HEK293 (cell line): Measurements from ENCODE around the gene THSD4.

ENCODE experiments used
- CTCF ChIA-PET: fragments of 350-600 bp; formaldehyde crosslinking; extraction: SDS; loops from one replicate; lab custom pipeline; 2021; ENCODE audit warnings: antibody characterized with exemption; lab: Yijun Ruan, JAX
- POLR2A ChIA-PET: fragments of 300-600 bp; formaldehyde crosslinking; extraction: SDS; loops from one replicate; lab custom pipeline; 2020; ENCODE audit warnings: antibody characterized with exemption, inconsistent platforms; lab: Yijun Ruan, JAX
- H3K27ac ChIP-seq: fragments of 200-500 bp; sonication (Bioruptor generic); 2 replicates; pipeline ENCODE4 v1.5.1; 2014; ENCODE audit warnings: low read depth, low read length, control low read depth, inconsistent platforms; ENCODE audit errors: extremely low read depth
- H3K36me3 ChIP-seq, 2 experiments: fragments of 200-500 bp in 1 of 2; sonication (Bioruptor generic) in 1 of 2; 1 replicate in 1 of 2; 2 replicates in 1 of 2; pipeline ENCODE4 v1.5.1; 2014 to 2017; ENCODE audit warnings: inconsistent platforms in 2 of 2, low read length in 2 of 2; ENCODE audit not compliant: control insufficient read depth in 2 of 2, insufficient read depth in 1 of 2
- H3K4me1 ChIP-seq: fragments of 200-500 bp; sonication (Bioruptor generic); 2 replicates; pipeline ENCODE4 v1.5.1; 2014; ENCODE audit warnings: mild to moderate bottlenecking, low read length, inconsistent platforms; ENCODE audit not compliant: control insufficient read depth, insufficient read depth
- H3K4me3 ChIP-seq: 2 replicates; pipeline ENCODE4 v1.5.1; 2011; ENCODE audit warnings: low read depth, mild to moderate bottlenecking, control low read depth, low read length, moderate library complexity
- H3K9me3 ChIP-seq: fragments of 200-500 bp; sonication (Bioruptor generic); 2 replicates; pipeline ENCODE4 v1.5.1; 2014; ENCODE audit warnings: low read depth, low read length, inconsistent platforms; ENCODE audit not compliant: control insufficient read depth, insufficient read depth
- GLI2 ChIP-seq: fragments of 450-650 bp; formaldehyde crosslinking; IDR thresholded peaks from 2 replicates; pipeline ENCODE4; 2017; ENCODE audit warnings: missing biosample characterization, missing genetic modification characterization, low read depth, borderline replicate concordance
- GLI4 ChIP-seq: fragments of 450-650 bp; formaldehyde crosslinking; IDR thresholded peaks from 2 replicates; pipeline ENCODE4 v1.5.1; 2016; ENCODE audit warnings: missing biosample characterization, missing genetic modification characterization
- OSR2 ChIP-seq: fragments of 450-650 bp; formaldehyde crosslinking; IDR thresholded peaks from 2 replicates; pipeline ENCODE4 v1.5.1; 2016; ENCODE audit warnings: missing biosample characterization, missing genetic modification characterization
- PRDM6 ChIP-seq: fragments of 450-650 bp; formaldehyde crosslinking; IDR thresholded peaks from 2 replicates; pipeline ENCODE4 v1.5.1; 2017; ENCODE audit warnings: missing biosample characterization, missing genetic modification characterization
- ZBTB1 ChIP-seq: fragments of 450-650 bp; formaldehyde crosslinking; IDR thresholded peaks from 2 replicates; pipeline ENCODE4 v1.5.1; 2016; ENCODE audit warnings: missing biosample characterization, missing genetic modification characterization
- ZBTB10 ChIP-seq: fragments of 450-650 bp; formaldehyde crosslinking; IDR thresholded peaks from 2 replicates; pipeline ENCODE4 v1.5.1; 2016; ENCODE audit warnings: missing biosample characterization, missing genetic modification characterization
- ZBTB17 ChIP-seq: fragments of 450-650 bp; formaldehyde crosslinking; IDR thresholded peaks from 2 replicates; pipeline ENCODE4 v1.5.1; 2016; ENCODE audit warnings: missing biosample characterization, missing genetic modification characterization
- ZFP3 ChIP-seq: fragments of 450-650 bp; formaldehyde crosslinking; IDR thresholded peaks from 2 replicates; pipeline ENCODE4 v1.5.1; 2016; ENCODE audit warnings: low read depth, missing biosample characterization, missing genetic modification characterization
- ZNF184 ChIP-seq: fragments of 450-650 bp; IDR thresholded peaks from 2 replicates; pipeline ENCODE4 v1.5.1; 2018; ENCODE audit warnings: missing biosample characterization, mild to moderate bottlenecking, missing genetic modification characterization
- ZNF394 ChIP-seq: fragments of 450-650 bp; formaldehyde crosslinking; IDR thresholded peaks from 2 replicates; pipeline ENCODE4 v1.5.1; 2016; ENCODE audit warnings: missing biosample characterization, missing genetic modification characterization, mild to moderate bottlenecking, moderate library complexity, borderline replicate concordance
- ZNF48 ChIP-seq: fragments of 450-650 bp; formaldehyde crosslinking; IDR thresholded peaks from 2 replicates; pipeline ENCODE4 v1.5.1; 2016; ENCODE audit warnings: missing biosample characterization, missing genetic modification characterization
- ZNF529 ChIP-seq: fragments of 450-650 bp; formaldehyde crosslinking; IDR thresholded peaks from 2 replicates; pipeline ENCODE4 v1.5.1; 2017; ENCODE audit warnings: missing genetic modification characterization, missing biosample characterization; ENCODE audit not compliant: insufficient replicate concordance
- ZNF549 ChIP-seq: fragments of 450-650 bp; IDR thresholded peaks from 2 replicates; pipeline ENCODE4 v1.5.1; 2018; ENCODE audit warnings: missing biosample characterization, missing genetic modification characterization, mild to moderate bottlenecking, inconsistent platforms, moderate library complexity
- ZNF561 ChIP-seq: fragments of 450-650 bp; IDR thresholded peaks from 2 replicates; pipeline ENCODE4 v1.5.1; 2018; ENCODE audit warnings: missing biosample characterization, missing genetic modification characterization, borderline replicate concordance
- ZNF571 ChIP-seq: fragments of 450-650 bp; formaldehyde crosslinking; IDR thresholded peaks from 2 replicates; pipeline ENCODE4 v1.5.0; 2017; ENCODE audit warnings: missing biosample characterization, missing genetic modification characterization
- ZNF692 ChIP-seq: fragments of 450-650 bp; formaldehyde crosslinking; IDR thresholded peaks from 2 replicates; pipeline ENCODE4 v1.5.1; 2016; ENCODE audit warnings: missing biosample characterization, missing genetic modification characterization
- ZNF76 ChIP-seq: fragments of 450-650 bp; formaldehyde crosslinking; IDR thresholded peaks from 2 replicates; pipeline ENCODE4; 2016; ENCODE audit warnings: low read depth, missing biosample characterization, missing genetic modification characterization, borderline replicate concordance
- ZNF785 ChIP-seq: fragments of 450-650 bp; formaldehyde crosslinking; IDR thresholded peaks from 2 replicates; pipeline ENCODE4 v1.5.1; 2016; ENCODE audit warnings: missing biosample characterization, missing genetic modification characterization
- ZNF830 ChIP-seq: fragments of 450-650 bp; IDR thresholded peaks from 2 replicates; pipeline ENCODE4 v1.5.0; 2018; ENCODE audit warnings: missing biosample characterization, missing genetic modification characterization, low read depth, mild to moderate bottlenecking, moderate library complexity

The THSD4 gene

GRCh38 chr15:71334434-71334833 lies 219.2 kb downstream of the THSD4 start (continued):
- no peak for TF ChIP-seq ZFP3 (tag by site-specific recombination)
- TF ChIP-seq ZNF571 (tag by site-specific recombination) = no peak
- TF ChIP-seq ZNF48 (tag by site-specific recombination) = no peak
- no peak for TF ChIP-seq GLI4 (tag by site-specific recombination)
- no peak for TF ChIP-seq ZNF529
- no peak for TF ChIP-seq ZNF692 (tag by site-specific recombination)
- TF ChIP-seq PRDM6 = no peak

GRCh38 chr15:71334873-71335272 lies 219.6 kb downstream of the THSD4 start:
- H3K4me3 ChIP-seq = no peak overlapping the region
- ChIA-PET CTCF (no interaction called here), POLR2A (no interaction called here)
- H3K36me3 ChIP-seq = no peaks in the 10 kb centered on the region
- no peaks in the 10 kb centered on the region for H3K9me3 ChIP-seq
- TF ChIP-seq ZNF785 (tag by site-specific recombination) (no peak), ZNF561 (no peak), GLI2 (tag by site-specific recombination) (no peak), ZNF830 (tag by site-specific recombination) (no peak), ZBTB17 (tag by site-specific recombination) (no peak), OSR2 (tag by site-specific recombination) (no peak), ZNF184 (tag by site-specific recombination) (no peak), ZBTB10 (tag by site-specific recombination) (no peak), ZNF549 (tag by site-specific recombination) (no peak)
- peaks cover 6% of the 10 kb centered on the region; the same call in 1 of the 2 replicates for H3K4me1 ChIP-seq
- H3K27ac ChIP-seq = no peak overlapping the region

GRCh38 chr15:71335591-71335990 lies 220.3 kb downstream of the THSD4 start:
- H3K4me3 ChIP-seq = no peak overlapping the region
- no peaks in the 10 kb centered on the region for H3K9me3 ChIP-seq
- POLR2A ChIA-PET = no interaction called here
- H3K27ac ChIP-seq = no peak overlapping the region
- TF ChIP-seq ZNF76 (tag by site-specific recombination) = no peak
- no peak for TF ChIP-seq ZBTB1 (tag by site-specific recombination)
- TF ChIP-seq ZNF394 (tag by site-specific recombination) = no peak
- H3K36me3 ChIP-seq = no peaks in the 10 kb centered on the region
- peaks cover 6% of the 10 kb centered on the region; the same call in 1 of the 2 replicates for H3K4me1 ChIP-seq
- CTCF ChIA-PET = no interaction called here
